Tibial nerve (tissue), 4 donors: ENCODE measurements around the gene PLA2G2A. TPM values are rescaled to one million over a fixed set of nuclear protein-coding genes. Genes with fewer than 3 reads are reported as not detected.

Experiments used
- DNase-seq, 2 donors: peaks; one replicate each; pipeline ENCODE4 v3.0.0-alpha.2; 2019; ENCODE audit warnings: low spot score in 2 of 2
- H3K27ac ChIP-seq, 4 donors: fragments of 200-600 bp; sonication (generic) in 3 of 4; one replicate each; pipeline ENCODE4 v1.5.1; 2017 to 2019; ENCODE audit warnings: mild to moderate bottlenecking in 1 of 4
- H3K27me3 ChIP-seq, 2 donors: fragments of 200-600 bp; sonication (generic) in 1 of 2; one replicate each; pipeline versions ENCODE4 v1.5.1 to v1.6.0; 2017 to 2019
- H3K36me3 ChIP-seq, 3 donors: fragments of 200-600 bp; sonication (generic); one replicate each; pipeline ENCODE4 v1.5.1; 2018 to 2019
- H3K4me1 ChIP-seq, 4 donors: fragments of 200-600 bp; sonication (generic) in 3 of 4; one replicate each; pipeline ENCODE4 v1.5.1; 2017 to 2019
- H3K4me3 ChIP-seq, 4 donors: fragments of 200-600 bp; sonication (generic) in 3 of 4; one replicate each; pipeline ENCODE4 v1.5.1; 2017 to 2019; ENCODE audit warnings: mild to moderate bottlenecking in 1 of 4, moderate library complexity in 1 of 4
- H3K9me3 ChIP-seq, 4 donors: fragments of 200-600 bp; sonication (generic) in 3 of 4; one replicate each; pipeline ENCODE4 v1.5.1; 2017 to 2019
- CTCF ChIP-seq, 5 experiments: fragments of 200-600 bp in 3 of 5; fragments of 450-650 bp in 2 of 5; sonication (generic) in 3 of 5; IDR thresholded peaks; one replicate each; pipeline ENCODE4 v1.5.1; 2016 to 2019; ENCODE audit warnings: antibody characterized with exemption in 5 of 5, mild to moderate bottlenecking in 3 of 5, moderate library complexity in 2 of 5
- EP300 ChIP-seq, 2 donors: sonication (generic); formaldehyde crosslinking; IDR thresholded peaks; one replicate each; pipeline ENCODE4 v1.6.1; 2017; ENCODE audit warnings: antibody characterized with exemption in 2 of 2, mild to moderate bottlenecking in 1 of 2
- POLR2A ChIP-seq, 2 donors: fragments of 450-650 bp; IDR thresholded peaks; one replicate each; pipeline ENCODE4 v1.6.1; 2017; ENCODE audit warnings: antibody characterized with exemption in 2 of 2, mild to moderate bottlenecking in 2 of 2, moderate library complexity in 2 of 2
- WGBS, 2 donors: methylation state at CpG; one replicate each; pipeline ENCODE4 v1.1.5; 2018; 5-methylcytosine and 5-hydroxymethylcytosine counted together
- total RNA-seq, 4 donors: library from RNA; depleted of rRNA; stranded (reverse); fragments of >200 nt; gene quantifications; one replicate each; pipeline ENCODE4 v1.1.0, GENCODE V29; 2016

The PLA2G2A gene
- 100 to 1,000 TPM; 327 to 509 (median 407) TPM for total RNA-seq

- H3K9me3 ChIP-seq, result no peaks in the 10 kb centered on the region
- H3K4me3 ChIP-seq, result peak within 1 kb of the TSS in 1 of 4 donors; percentile 41
- TF ChIP-seq CTCF (IDR thresholded peaks at IDR 0.05), result no peak
- TF ChIP-seq EP300 (IDR thresholded peaks at IDR 0.05), result peak in 1 of 2 donors; percentile 71
- DNase-seq, result peak; percentile 34 to 72
- H3K36me3 ChIP-seq, result no peaks in the 10 kb centered on the region
- WGBS, 2 donors, result 78 to 83% methylated on average over 8 of the region's 8 CpGs
- H3K27ac ChIP-seq, result peak within 1 kb of the TSS in 1 of 4 donors; percentile 18
- peaks cover 0 to 11% (median 0%) of the 10 kb centered on the region in 4 donors for H3K4me1 ChIP-seq
- H3K27me3 ChIP-seq, result no peaks in the 10 kb centered on the region
Observed at GRCh38 chr1:19979494-19979977, at the start of gene PLA2G2A. TSS of gene PLA2G2A (minus strand) at chr1:19979618. CDS start at chr1:19978773, 845 bp downstream.

GRCh38 chr1:20028726-20029125, 49.3 kb upstream of the PLA2G2A start:
- DNase-seq, result no peak

GRCh38 chr1:20028125-20028524, 48.7 kb upstream of the PLA2G2A start:
- Histone ChIP-seq H3K4me1 (no peaks in the 10 kb centered on the region), H3K27me3 (no peaks in the 10 kb centered on the region), H3K9me3 (peaks cover 0 to 11% (median 0%) of the 10 kb centered on the region in 4 donors), H3K4me3 (no peak overlapping the region), H3K36me3 (no peaks in the 10 kb centered on the region), H3K27ac (no peak overlapping the region)
- 79 to 81% methylated on average over 5 of the region's 5 CpGs for WGBS, 2 donors
- no peak for TF ChIP-seq POLR2A (IDR thresholded peaks at IDR 0.05)
- TF ChIP-seq CTCF (IDR thresholded peaks at IDR 0.05), result no peak
- TF ChIP-seq EP300 (IDR thresholded peaks at IDR 0.05), result no peak
- no peak for DNase-seq

More at GRCh38 chr1:20028726-20029125, 49.3 kb upstream of the PLA2G2A start:
- Histone ChIP-seq H3K27me3 (no peaks in the 10 kb centered on the region), H3K27ac (no peak overlapping the region), H3K4me3 (no peak overlapping the region), H3K36me3 (no peaks in the 10 kb centered on the region), H3K4me1 (no peaks in the 10 kb centered on the region), H3K9me3 (peaks cover 0 to 5% (median 0%) of the 10 kb centered on the region in 4 donors)
- 63 to 72% methylated on average over 5 of the region's 5 CpGs for WGBS, 2 donors
- TF ChIP-seq POLR2A (IDR thresholded peaks at IDR 0.05), result no peak
- no peak for TF ChIP-seq EP300 (IDR thresholded peaks at IDR 0.05)
- no peak for TF ChIP-seq CTCF (IDR thresholded peaks at IDR 0.05)

- 91 to 98% methylated on average over 1 of the region's 1 CpG for WGBS, 2 donors
Observed at GRCh38 chr1:20017741-20018140, 38.3 kb upstream of the PLA2G2A start.

More at GRCh38 chr1:20017741-20018140, 38.3 kb upstream of the PLA2G2A start:
- Histone ChIP-seq H3K27ac (no peak overlapping the region), H3K27me3 (no peaks in the 10 kb centered on the region), H3K4me1 (no peaks in the 10 kb centered on the region), H3K36me3 (no peaks in the 10 kb centered on the region), H3K9me3 (peaks cover 0 to 49% (median 6%) of the 10 kb centered on the region in 4 donors), H3K4me3 (no peak overlapping the region)
- DNase-seq, result no peak
- TF ChIP-seq CTCF (IDR thresholded peaks at IDR 0.05) (no peak), EP300 (IDR thresholded peaks at IDR 0.05) (no peak), POLR2A (IDR thresholded peaks at IDR 0.05) (no peak)
